ENCODE measurements around the gene TRIL.

- TF ChIP-seq FEZF1 (tag by site-specific recombination; IDR thresholded peaks at IDR 0.05): no peak
- no peak for TF ChIP-seq ZNF324 (tag by site-specific recombination; IDR thresholded peaks at IDR 0.05)
- no peak for TF ChIP-seq PATZ1 (tag by site-specific recombination; IDR thresholded peaks at IDR 0.05)
- TF ChIP-seq REPIN1 (tag by site-specific recombination; IDR thresholded peaks at IDR 0.05; ENCODE audit: low read depth): no peak
- TF ChIP-seq SP2 (tag by site-specific recombination; IDR thresholded peaks at IDR 0.05): no peak
- TF ChIP-seq ZNF701 (tag by site-specific recombination; IDR thresholded peaks at IDR 0.05): no peak
- no peak for TF ChIP-seq ZNF121 (tag by site-specific recombination; IDR thresholded peaks at IDR 0.05)
- TF ChIP-seq ZSCAN30 (tag by site-specific recombination; IDR thresholded peaks at IDR 0.05): no peak
- TF ChIP-seq ZNF416 (tag by site-specific recombination; IDR thresholded peaks at IDR 0.05): no peak
- no peak for TF ChIP-seq CTCF (tag by site-specific recombination; IDR thresholded peaks at IDR 0.05)
- no peak for TF ChIP-seq RBAK (tag by site-specific recombination; IDR thresholded peaks at IDR 0.05)
- TF ChIP-seq ZNF112 (tag by site-specific recombination; IDR thresholded peaks at IDR 0.05): no peak
- no peak for TF ChIP-seq ZNF677 (tag by site-specific recombination; IDR thresholded peaks at IDR 0.05)
- TF ChIP-seq ZNF747 (tag by site-specific recombination; IDR thresholded peaks at IDR 0.05): no peak
Observed at GRCh38 chr7:28960071-28960840, 2.1 kb upstream of the TRIL start.

Measured in HEK293 (cell line).